CD4-positive, alpha-beta T cell treated with Interleukin-4 for 4 hours (primary cell): Measurements from ENCODE around the gene SULT1B1.

Experiments used
- DNase-seq: peaks from one replicate; pipeline ENCODE4 v3.0.0-alpha.2; 2020

The SULT1B1 gene

DNA sequence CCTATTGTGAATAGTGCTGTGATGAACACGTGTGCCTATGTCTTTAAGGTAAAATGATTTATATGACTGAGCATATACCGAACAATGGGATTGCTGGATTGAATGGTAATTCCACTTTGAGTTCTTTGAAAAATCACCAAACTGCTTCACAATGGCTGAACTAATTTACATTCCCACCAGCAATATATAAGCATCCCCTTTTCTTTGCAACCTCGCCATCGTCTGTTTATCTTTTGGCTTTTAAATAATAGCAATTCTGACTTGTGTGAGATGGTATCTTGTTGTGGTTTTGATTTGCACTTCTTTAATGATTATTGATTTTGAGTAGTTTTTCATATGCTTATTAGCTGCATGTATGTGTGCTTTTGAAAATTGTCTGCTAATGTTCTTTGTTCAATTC lies 75.6 kb downstream of the SULT1B1 start:
- DNase-seq = no peak
